Stimulated activated CD4-positive, alpha-beta T cell treated with anti-CD3 and anti-CD28 coated beads, Interleukin-2, amount 100 ng/mL, for 4 hours (primary cell): Measurements from ENCODE around the gene ATP8A1.

Experiments used
- DNase-seq: peaks from one replicate; pipeline ENCODE4 v3.0.0-alpha.2; 2020; ENCODE audit warnings: low read depth

ATP8A1 gene

DNA sequence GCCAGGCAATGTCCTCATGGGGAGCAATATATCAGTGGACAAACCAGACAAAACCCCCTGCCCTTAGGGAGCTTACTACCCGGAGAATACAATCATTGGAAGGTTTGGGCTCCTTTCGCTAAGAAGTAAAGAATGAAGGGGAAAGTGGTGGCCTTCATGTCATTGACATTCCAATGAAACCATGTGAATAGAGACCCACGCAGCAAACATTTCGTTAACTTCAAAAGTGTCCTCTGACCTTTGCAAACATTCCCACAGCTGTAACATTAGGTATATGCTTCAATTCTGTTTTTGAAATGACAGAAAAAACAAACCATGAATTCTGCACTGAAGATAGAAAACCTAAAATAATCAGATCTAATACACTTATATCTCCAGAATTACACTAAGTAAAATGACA, 7.0 kb downstream of the ATP8A1 start:
- DNase-seq = no peak

DNA sequence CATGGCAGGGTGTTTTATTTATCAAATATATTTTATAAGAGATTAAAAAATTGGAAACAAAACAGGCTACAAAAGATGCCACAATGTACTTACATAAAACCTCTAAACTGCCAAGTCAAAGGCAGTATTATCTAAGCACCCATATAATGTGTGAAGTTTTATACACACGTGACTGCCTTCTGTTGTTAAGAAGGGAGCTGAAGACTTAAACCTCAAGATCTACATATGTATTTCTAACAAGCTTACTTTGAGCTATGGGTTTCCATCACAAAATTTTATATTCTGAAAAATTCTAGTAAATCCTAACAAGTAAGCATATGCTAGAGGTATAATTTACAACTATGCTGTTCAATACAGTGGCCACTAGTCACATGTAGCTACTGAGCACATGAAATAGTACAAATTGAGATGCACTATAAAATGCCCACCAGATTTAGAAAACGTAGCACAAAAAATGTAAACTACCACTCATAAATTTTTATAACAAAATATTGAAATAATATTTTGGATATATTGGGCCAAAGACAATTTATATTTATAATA, 9.8 kb downstream of the ATP8A1 start:
- no peak for DNase-seq

DNA sequence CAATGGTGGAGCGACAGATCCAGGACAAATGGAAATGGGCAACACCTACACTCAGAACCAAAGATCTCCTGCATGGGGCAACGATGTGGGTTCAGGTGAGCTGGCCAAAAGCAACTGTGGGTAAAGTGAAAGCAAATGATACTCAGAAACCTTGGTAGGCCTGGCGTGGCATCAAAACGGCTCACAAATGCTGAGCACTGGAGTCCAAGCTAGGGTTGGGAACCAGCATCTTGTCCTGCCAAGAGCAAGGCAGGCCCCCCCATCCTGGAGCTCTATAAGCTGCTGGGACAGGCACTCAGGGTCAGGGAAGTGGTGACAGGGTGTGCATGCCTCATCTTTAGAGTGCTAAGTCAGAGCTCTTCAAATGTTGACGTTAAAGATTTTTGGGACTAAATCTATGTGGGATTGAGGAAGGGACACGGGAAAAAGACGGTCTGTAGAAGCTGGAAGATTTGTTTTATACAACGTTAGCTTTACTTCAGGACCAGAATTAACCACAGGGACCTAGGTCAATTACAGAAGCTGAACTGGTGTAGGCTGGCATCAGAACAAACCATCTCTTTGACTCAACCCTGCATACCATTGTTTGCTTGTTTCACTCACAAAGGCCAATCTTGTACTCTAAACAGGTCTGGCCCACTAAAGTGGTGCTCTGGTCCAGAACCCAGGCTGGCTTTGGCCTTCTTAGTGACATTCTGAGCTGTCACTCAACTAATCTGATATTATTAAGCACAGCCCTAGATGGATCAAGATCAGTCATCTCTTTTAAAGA, 10.7 kb downstream of the ATP8A1 start:
- DNase-seq = no peak

DNA sequence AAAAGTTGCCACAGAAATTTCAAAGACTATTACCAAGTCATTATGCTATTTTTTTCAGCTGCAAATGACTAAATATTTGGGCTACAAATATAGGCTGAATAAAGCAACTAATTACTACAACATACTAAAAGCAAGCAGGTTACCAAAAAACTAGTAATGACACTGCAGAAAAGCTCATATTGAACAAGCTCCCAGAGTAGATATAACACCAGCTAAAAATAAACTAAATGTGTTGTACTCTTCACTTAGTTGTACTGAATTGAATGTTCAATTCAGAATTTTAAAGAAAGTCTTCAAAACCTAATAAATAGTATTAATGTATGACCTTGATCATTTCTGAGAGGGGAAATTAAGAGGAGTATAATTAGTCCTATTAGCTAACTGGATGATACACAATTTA, 12.0 kb downstream of the ATP8A1 start:
- DNase-seq = no peak

DNA sequence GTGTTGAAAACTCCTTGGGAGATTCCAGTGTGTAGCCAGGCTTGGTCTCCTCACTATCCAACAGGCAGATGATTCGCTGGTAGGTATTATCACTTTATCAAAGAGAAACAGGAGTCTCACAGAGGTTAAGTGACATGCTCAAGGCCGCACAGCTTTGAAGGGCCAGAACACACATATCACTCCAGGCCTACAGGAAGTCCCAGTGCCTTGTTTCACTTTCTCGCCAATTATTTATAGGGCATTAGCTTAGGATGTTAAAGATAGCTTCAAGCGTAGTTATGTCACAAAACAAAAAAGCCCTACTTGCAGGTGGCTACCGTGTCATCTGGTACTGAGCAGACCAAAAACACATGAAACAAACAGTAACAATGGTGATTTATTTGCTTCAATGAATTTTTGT, 13.2 kb downstream of the ATP8A1 start:
- DNase-seq = no peak

GRCh38 chr4:42642845-42643615, 13.9 kb downstream of the ATP8A1 start:
- no peak for DNase-seq

- no peak for DNase-seq
Observed at GRCh38 chr4:42642101-42642797, 14.7 kb downstream of the ATP8A1 start.

- no peak for DNase-seq
Observed at GRCh38 chr4:42641656-42642055, 15.2 kb downstream of the ATP8A1 start.

DNA sequence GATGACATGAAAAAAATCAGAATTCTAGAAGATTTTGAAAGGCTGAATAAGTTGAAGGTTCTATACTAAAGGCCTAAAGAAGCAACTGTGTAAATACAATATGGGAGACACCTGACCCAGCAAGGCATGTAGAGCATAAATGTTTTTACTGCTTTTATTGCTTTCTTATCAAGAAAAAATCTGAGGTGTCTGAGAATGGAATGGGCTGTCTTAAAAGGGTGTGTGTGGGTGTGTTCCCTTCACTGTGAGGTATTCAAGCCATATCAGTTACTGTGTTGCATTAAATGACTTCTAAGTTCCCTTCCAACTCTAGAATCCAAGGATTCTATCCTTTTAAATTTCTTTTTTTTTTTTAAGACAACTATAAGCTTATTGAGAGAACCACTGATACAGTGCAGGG, 15.7 kb downstream of the ATP8A1 start:
- DNase-seq = no peak

- DNase-seq = no peak
Observed at GRCh38 chr4:42640613-42641012, 16.3 kb downstream of the ATP8A1 start.

GRCh38 chr4:42638993-42639392, 17.9 kb downstream of the ATP8A1 start:
- DNase-seq = no peak

- DNase-seq = no peak
Observed at GRCh38 chr4:42638321-42638720, 18.6 kb downstream of the ATP8A1 start.

- DNase-seq = no peak
Observed at GRCh38 chr4:42637867-42638266, 19.0 kb downstream of the ATP8A1 start.

DNA sequence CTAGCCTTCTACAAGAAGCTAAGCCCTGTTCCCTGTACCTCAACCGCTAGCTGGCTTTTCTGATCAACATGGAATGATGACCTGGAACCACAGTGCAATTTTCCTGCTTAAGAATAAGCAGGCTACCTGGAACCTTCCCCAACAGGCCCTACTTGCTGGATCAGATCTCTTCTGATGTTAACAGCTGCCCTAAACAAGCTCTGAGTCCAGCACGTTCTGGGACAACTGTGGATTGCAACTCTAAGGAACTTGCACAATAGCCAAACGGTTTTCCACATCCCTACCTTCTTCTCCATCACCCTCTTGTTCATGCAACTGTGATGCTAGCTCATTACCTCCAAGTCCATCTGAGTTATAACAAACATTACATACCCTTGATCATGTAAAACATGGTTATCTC, 19.8 kb downstream of the ATP8A1 start:
- DNase-seq = no peak

- no peak for DNase-seq
Observed at GRCh38 chr4:42636645-42636949, 20.3 kb downstream of the ATP8A1 start.

DNA sequence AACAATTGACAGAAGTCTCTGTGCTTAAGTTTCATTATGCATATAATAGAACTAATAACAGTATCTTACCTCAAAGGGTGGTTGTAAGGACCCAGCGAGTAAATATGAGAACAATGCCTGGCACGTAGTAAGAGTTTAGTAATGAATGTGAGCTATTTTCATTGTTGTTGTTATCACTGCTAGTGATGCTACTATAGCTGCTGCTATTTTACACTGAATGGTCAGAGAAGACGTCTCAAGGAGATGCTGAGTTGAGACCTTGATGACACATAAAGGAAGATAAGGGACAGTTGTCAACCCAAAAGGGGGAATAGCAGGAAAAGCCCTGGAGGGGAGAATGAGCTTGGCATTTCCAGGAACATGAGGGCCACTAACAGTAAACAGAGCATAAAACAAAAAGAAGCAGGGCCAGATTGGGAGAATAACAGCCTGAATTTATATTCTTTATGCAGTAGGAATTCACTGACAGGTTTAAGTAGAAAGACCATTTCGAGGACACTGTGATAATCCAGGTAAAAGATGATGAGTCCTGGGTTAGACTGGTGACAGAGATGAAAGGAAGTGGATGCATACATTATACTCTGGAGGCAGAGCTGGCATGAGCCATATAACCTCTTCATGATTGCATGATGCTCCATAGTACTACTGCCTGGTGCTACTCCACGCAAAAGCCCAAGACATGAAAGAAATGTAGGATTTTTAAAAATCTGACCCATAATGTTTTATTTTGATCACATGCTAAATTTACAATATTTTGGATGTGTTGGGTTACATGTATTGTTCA, 23.1 kb downstream of the ATP8A1 start:
- no peak for DNase-seq

DNA sequence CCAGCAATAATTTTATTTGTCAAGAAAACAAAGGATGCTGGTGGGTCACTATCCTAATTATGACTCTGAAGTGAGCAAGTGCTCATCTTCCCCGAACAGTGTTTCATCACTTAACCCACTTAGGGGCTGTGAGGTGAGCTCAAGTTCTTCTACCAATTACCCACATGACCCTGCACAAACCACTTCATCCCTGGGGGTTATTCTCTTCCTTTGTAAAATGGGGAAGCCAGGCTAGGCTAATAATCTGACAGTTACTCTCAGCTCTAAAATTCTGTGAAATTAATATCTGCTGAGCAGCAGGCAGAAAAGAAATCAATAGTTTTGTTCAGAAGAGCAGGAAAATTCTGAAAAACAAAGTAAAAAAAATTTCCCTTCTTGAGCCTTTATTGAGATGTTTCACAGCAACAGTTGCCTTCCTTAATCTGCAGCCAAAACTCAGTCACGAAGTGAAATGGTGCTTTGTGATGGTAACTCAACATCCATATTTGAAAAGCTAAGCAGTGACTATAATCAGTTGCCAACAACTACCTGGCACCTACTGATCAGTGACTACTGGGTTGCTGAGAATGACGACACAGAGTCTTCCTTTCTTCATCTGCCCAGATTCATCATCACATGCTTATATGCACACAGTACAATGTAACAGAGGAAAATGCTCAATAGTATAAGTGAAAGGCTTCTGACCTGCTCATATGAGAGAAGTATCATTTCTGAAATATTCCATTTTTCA, 24.1 kb downstream of the ATP8A1 start:
- no peak for DNase-seq

DNA sequence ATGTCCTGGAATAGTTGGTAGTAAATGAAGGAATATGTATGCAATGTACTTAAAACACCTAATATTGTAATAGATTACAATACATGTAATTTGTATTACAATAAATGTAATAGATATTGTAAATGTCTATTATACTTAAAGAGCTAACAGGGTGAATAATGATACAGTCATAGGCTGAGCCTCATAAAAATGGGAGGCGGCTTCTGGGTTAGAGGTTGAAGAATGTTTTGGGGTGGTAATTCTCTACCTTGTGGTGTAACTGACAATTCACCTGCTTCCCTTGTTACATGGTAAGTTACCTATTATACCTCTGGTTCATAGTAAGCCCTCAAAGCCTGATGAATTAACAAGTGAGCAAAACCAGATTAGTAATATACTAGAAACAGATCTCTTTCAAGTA, 26.0 kb downstream of the ATP8A1 start:
- no peak for DNase-seq

DNA sequence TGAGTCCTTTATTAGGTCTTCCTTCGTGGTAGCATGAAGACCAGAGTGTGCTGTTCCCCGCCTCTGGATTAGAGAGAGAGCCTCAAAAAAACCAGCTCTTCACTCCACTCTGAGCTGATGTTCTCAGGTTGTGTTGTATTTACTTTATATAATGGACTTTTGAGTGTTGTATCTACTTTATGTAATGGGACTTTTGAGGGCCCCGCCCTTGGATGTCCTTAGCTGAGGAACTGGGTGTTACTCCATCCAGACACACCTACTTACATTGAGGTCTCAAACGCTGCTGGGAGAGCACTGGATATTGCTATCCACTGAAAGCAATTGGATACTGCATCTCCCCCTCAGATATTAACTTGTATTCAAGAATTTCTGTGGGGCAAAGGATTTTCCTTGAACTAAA, 28.2 kb downstream of the ATP8A1 start:
- no peak for DNase-seq

DNA sequence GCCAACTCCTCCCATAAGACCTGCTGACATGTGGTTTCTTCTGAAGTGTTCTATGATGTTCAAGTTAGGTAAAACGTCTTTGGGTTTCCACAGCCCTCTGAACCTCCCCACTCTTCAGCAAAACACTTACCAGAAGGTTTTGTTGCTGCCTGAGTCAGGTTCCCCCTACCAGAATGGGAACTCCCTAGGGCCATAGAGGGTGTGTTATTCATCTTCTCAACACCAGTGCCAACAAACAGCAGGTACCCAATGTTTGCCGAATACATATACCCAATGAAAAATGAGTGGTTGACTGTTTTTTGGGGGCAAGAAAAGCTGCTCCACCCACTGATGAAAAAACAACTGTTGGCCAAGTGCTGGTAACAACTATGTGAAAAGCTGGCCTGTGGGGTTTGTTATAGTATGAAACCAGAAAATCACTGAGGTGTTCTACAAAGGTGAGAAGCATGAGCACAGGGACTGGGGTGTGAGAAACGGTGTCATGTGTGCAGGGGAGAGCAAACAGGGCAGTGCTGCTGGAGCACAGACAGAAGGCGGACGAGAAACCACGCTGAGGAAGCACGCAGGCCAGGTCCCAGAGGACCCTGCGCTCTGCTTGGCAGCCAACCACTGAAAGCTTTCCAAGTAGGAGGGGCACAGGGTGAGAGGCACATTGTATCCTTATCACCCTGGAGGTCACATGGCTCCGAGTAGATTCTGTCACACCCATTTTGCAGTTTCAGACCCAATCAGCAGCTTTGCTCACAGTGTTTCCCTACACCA, 28.8 kb downstream of the ATP8A1 start:
- DNase-seq = no peak
